A549 (cell line): Measurements from ENCODE around the gene SOD2. TPM values are rescaled to one million over a fixed set of nuclear protein-coding genes. Genes with fewer than 3 reads are reported as not detected.

ENCODE experiments used
- ATAC-seq, 2 experiments: fragments of 200-7000 bp in 1 of 2; fragments of >200 bp in 1 of 2; cut with Nextera tagmentation in 1 of 2; cut with Tn5 transposase in 1 of 2; 3 replicates each; pipeline versions ENCODE4 v1.8.0 to v1.9.1; 2018 to 2020; ENCODE audit warnings: mild to moderate bottlenecking in 1 of 2, moderate library complexity in 1 of 2
- CTCF ChIA-PET: fragments of 300-600 bp; sonication (Branson Sonifier 250); formaldehyde crosslinking; extraction: SDS; loops from one replicate; lab custom pipeline; 2021; ENCODE audit warnings: antibody characterized with exemption, inconsistent platforms; lab: Yijun Ruan, JAX
- POLR2A ChIA-PET: fragments of 350-600 bp; formaldehyde crosslinking; extraction: SDS; loops from one replicate; lab custom pipeline; 2021; ENCODE audit warnings: antibody characterized with exemption, inconsistent platforms; lab: Yijun Ruan, JAX
- DNase-seq, 2 experiments: peaks; one replicate each; pipeline versions ENCODE4 v3.0.0 to v3.0.0-alpha.2; 2011 to 2016; ENCODE audit warnings: low read depth in 1 of 2, low spot score in 1 of 2
- FAIRE-seq: peaks from 2 replicates; lab custom pipeline; 2011; peaks lifted over from hg19 to GRCh38; lab: Jason Lieb, UNC
- H3K27ac ChIP-seq, 2 experiments: fragments of >200 bp; sonication (Bioruptor Twin); formaldehyde crosslinking; 3 replicates each; pipeline ENCODE4 v1.5.1; 2016 to 2017
- H3K4me1 ChIP-seq: fragments of >200 bp; sonication (Bioruptor Twin); formaldehyde crosslinking; 3 replicates; pipeline ENCODE4 v1.6.1; 2016
- H3K4me2 ChIP-seq: fragments of >200 bp; sonication (Bioruptor Twin); formaldehyde crosslinking; 3 replicates; pipeline ENCODE4 v1.6.1; 2016
- H3K4me3 ChIP-seq: fragments of >200 bp; sonication (Bioruptor Twin); formaldehyde crosslinking; 3 replicates; pipeline ENCODE4 v1.5.1; 2016
- H3K9me3 ChIP-seq: fragments of >200 bp; sonication (Bioruptor Twin); formaldehyde crosslinking; 3 replicates; pipeline ENCODE4 v1.6.1; 2016
- BHLHE40 ChIP-seq: IDR thresholded peaks from 2 replicates; pipeline ENCODE4 v1.6.1; 2012; ENCODE audit warnings: low read depth, low read length, inconsistent platforms
- CBX2 ChIP-seq: fragments of 200-600 bp; sonication (generic); IDR thresholded peaks from 2 replicates; pipeline ENCODE4 v1.6.1; 2016; ENCODE audit warnings: low read depth, mild to moderate bottlenecking, borderline replicate concordance
- CEBPB ChIP-seq, 2 experiments: fragments of >200 bp in 1 of 2; sonication (Bioruptor Twin) in 1 of 2; formaldehyde crosslinking in 1 of 2; IDR thresholded peaks; 2 replicates each; pipeline ENCODE4 v1.6.1; 2012 to 2016
- CHD4 ChIP-seq: fragments of 200-600 bp; sonication (generic); IDR thresholded peaks from 2 replicates; pipeline ENCODE4 v1.6.1; 2016; ENCODE audit warnings: antibody characterized with exemption, mild to moderate bottlenecking, borderline replicate concordance
- EHF ChIP-seq: fragments of 250-450 bp; sonication (Bioruptor Pico); IDR thresholded peaks from 2 replicates; pipeline ENCODE4 v1.5.0; 2020; ENCODE audit warnings: mild to moderate bottlenecking
- ESRRA ChIP-seq: fragments of 150-350 bp; IDR thresholded peaks from 2 replicates; pipeline ENCODE4 v1.6.1; 2014; ENCODE audit warnings: mild to moderate bottlenecking, low read length, borderline replicate concordance
- HOXB13 ChIP-seq: fragments of 250-450 bp; sonication (Bioruptor Pico); IDR thresholded peaks from 2 replicates; pipeline ENCODE4 v1.5.0; 2020; ENCODE audit warnings: low read depth, mild to moderate bottlenecking, moderate library complexity
- HOXB5 ChIP-seq: fragments of 250-450 bp; sonication (Bioruptor Pico); IDR thresholded peaks from 2 replicates; pipeline ENCODE4 v1.5.0; 2020; ENCODE audit warnings: mild to moderate bottlenecking, moderate library complexity
- JUNB ChIP-seq: fragments of >200 bp; sonication (Bioruptor Twin); formaldehyde crosslinking; IDR thresholded peaks from 2 replicates; pipeline ENCODE4 v1.6.1; 2016
- MAFK ChIP-seq: fragments of 450-650 bp; IDR thresholded peaks from 2 replicates; pipeline ENCODE4 v1.6.1; 2014; ENCODE audit not compliant: partially characterized antibody
- MYC ChIP-seq: IDR thresholded peaks from 2 replicates; pipeline ENCODE4 v1.6.1; 2012; ENCODE audit warnings: mild to moderate bottlenecking, inconsistent platforms, low read length, improper control_type of control experiment, borderline replicate concordance
- NFE2L2 ChIP-seq: fragments of 150-350 bp; conservative IDR thresholded peaks from 2 replicates; pipeline ENCODE4 v1.6.1; 2014; ENCODE audit warnings: low read length
- RAD21 ChIP-seq, 2 experiments: fragments of >200 bp in 1 of 2; sonication (Bioruptor Twin) in 1 of 2; formaldehyde crosslinking in 1 of 2; IDR thresholded peaks in 1 of 2; conservative IDR thresholded peaks in 1 of 2; 2 replicates in 1 of 2; 3 replicates in 1 of 2; pipeline ENCODE4 v1.6.1; 2012 to 2018; ENCODE audit warnings: inconsistent platforms in 1 of 2
- RARB ChIP-seq: fragments of 250-450 bp; sonication (Bioruptor Pico); IDR thresholded peaks from 2 replicates; pipeline ENCODE4 v1.8.0; 2021; ENCODE audit warnings: mild to moderate bottlenecking, moderate library complexity
- RCOR1 ChIP-seq: fragments of 150-350 bp; IDR thresholded peaks from 2 replicates; pipeline ENCODE4 v1.6.1; 2014; ENCODE audit warnings: antibody characterized with exemption, low read length, low read depth
- RFX5 ChIP-seq: fragments of 450-650 bp; IDR thresholded peaks from 2 replicates; pipeline ENCODE4 v1.7.1; 2014; ENCODE audit warnings: antibody characterized with exemption, mild to moderate bottlenecking, moderate library complexity
- SREBF2 ChIP-seq: fragments of 450-650 bp; IDR thresholded peaks from 2 replicates; pipeline ENCODE4 v1.6.1; 2014; ENCODE audit warnings: mild to moderate bottlenecking, moderate library complexity
- ZFP36 ChIP-seq: fragments of 450-650 bp; IDR thresholded peaks from 2 replicates; pipeline ENCODE4 v1.6.1; 2014; ENCODE audit warnings: borderline replicate concordance; ENCODE audit not compliant: partially characterized antibody
- ZSCAN20 ChIP-seq: fragments of 250-450 bp; sonication (Bioruptor Pico); IDR thresholded peaks from 2 replicates; pipeline ENCODE4 v1.8.0; 2022; ENCODE audit warnings: mild to moderate bottlenecking, moderate library complexity
- WGBS: methylation state at CpG from one replicate; pipeline ENCODE4 v1.1.6; 2017; ENCODE audit errors: missing lambda C conversion rate; 5-methylcytosine and 5-hydroxymethylcytosine counted together
- polyA plus RNA-seq, 4 experiments: library from polyadenylated mRNA; depleted of rRNA in 3 of 4; stranded (reverse); fragments of >200 nt; fragmentation: RNase III in 1 of 4; extraction: RNeasy Plus Mini Kit Qiagen cat#74134 plus additional on column Dnase treatment in 1 of 4; gene quantifications; 2 replicates in 3 of 4; 3 replicates in 1 of 4; pipeline ENCODE4 v1.2.3, GENCODE V29; 2011 to 2017
- TF ChIP-seq, protein P1 (sequence below): fragments of >200 bp; sonication (Bioruptor Twin); formaldehyde crosslinking; IDR thresholded peaks from 3 replicates; pipeline ENCODE4 v1.6.1; 2016
- TF ChIP-seq, protein P2 (sequence below): fragments of 450-650 bp; IDR thresholded peaks from 2 replicates; pipeline ENCODE4 v1.6.1; 2014; ENCODE audit warnings: antibody characterized with exemption
- TF ChIP-seq, protein P3 (sequence below): fragments of >200 bp; sonication (Bioruptor Twin); formaldehyde crosslinking; IDR thresholded peaks from 2 replicates; pipeline ENCODE4 v1.6.1; 2016
- TF ChIP-seq, protein P4 (sequence below): fragments of 200-600 bp; sonication (generic); IDR thresholded peaks from 2 replicates; pipeline ENCODE4 v1.6.1; 2016; ENCODE audit warnings: antibody characterized with exemption, mild to moderate bottlenecking, moderate library complexity
- TF ChIP-seq, protein P5 (sequence below): IDR thresholded peaks from 2 replicates; pipeline ENCODE4 v1.6.1; 2012
- TF ChIP-seq, protein P6 (sequence below): fragments of >200 bp; sonication (Bioruptor Twin); formaldehyde crosslinking; IDR thresholded peaks from 3 replicates; pipeline ENCODE4 v1.5.1; 2016

SOD2 gene
- polyA plus RNA-seq, 2 of the 4 experiments (the other 2 are of a cell fraction): 34.8 to 81.0 TPM

DNA sequence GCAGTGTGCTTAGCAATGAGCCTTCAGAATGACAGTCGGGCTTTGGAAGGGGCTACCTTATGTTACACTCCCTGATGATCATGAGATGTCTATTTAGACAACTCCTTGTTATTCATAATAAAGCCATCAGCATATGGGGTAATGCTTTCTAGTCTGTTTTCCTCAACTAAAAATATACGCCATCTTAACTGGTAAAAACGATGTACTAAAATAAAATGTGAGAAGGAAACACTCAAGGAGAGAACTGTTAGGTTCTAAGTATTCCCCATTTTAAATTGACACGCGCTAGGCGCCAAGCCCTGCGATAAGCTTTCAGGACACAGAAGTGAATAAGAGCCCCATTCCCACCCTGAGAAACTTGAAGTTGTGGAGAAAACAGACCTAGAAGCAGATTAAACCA lies 43.6 kb downstream of the SOD2 start:
- no peak for TF ChIP-seq BHLHE40
- TF ChIP-seq, protein P1, sequence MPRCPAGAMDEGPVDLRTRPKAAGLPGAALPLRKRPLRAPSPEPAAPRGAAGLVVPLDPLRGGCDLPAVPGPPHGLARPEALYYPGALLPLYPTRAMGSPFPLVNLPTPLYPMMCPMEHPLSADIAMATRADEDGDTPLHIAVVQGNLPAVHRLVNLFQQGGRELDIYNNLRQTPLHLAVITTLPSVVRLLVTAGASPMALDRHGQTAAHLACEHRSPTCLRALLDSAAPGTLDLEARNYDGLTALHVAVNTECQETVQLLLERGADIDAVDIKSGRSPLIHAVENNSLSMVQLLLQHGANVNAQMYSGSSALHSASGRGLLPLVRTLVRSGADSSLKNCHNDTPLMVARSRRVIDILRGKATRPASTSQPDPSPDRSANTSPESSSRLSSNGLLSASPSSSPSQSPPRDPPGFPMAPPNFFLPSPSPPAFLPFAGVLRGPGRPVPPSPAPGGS: no peak
- Histone ChIP-seq H3K27ac (no peak overlapping the region), H3K9me3 (no peaks in the 10 kb centered on the region), H3K4me3 (no peak overlapping the region), H3K4me1 (peaks cover 3% of the 10 kb centered on the region; the same call in 1 of the 3 replicates), H3K4me2 (no peak overlapping the region)
- POLR2A ChIA-PET: no interaction called here
- ATAC-seq (no peak), DNase-seq (no peak), FAIRE-seq (no peak)
- WGBS: 81% methylated on average over 7 of the region's 7 CpGs
- CTCF ChIA-PET: interaction anchor here (0.7 kb wide), 2 partner anchors 16 to 475 kb away, joined by 3 to 5 read pairs; no protein-coding TSS in a partner anchor

DNA sequence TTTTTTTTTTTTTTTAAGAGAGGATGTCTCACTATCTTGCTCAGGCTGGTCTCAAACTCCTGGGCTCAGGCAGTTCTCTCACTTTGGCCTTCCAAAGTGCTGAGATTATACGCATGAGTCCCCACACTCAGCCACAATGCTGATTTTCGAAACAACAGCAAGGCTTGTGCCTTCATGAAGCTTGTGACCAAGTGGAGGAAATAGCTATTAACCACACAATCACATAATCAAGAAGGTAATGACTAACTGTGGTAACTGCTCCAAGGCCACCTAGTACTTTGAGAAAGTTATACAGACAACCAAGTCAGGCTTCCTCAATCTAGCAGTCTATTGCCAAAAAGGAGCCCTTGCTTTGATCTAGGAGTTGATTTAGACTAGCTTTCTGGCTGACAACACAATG lies 46.3 kb downstream of the SOD2 start:
- ChIA-PET CTCF (interaction anchor here (1.0 to 2.7 kb wide), 4 partner anchors 8 to 47 kb away, joined by 3 to 10 read pairs (median 4); no protein-coding TSS in a partner anchor), POLR2A (no interaction called here)
- ATAC-seq (no peak), DNase-seq (no peak), FAIRE-seq (no peak)
- Histone ChIP-seq H3K9me3 (no peaks in the 10 kb centered on the region), H3K4me1 (peaks cover 3% of the 10 kb centered on the region; the same call in 1 of the 3 replicates), H3K4me3 (no peak overlapping the region), H3K27ac (no peak overlapping the region), H3K4me2 (no peak overlapping the region)
- no peak for TF ChIP-seq RARB
- TF ChIP-seq JUNB: no peak
- TF ChIP-seq, protein P2, sequence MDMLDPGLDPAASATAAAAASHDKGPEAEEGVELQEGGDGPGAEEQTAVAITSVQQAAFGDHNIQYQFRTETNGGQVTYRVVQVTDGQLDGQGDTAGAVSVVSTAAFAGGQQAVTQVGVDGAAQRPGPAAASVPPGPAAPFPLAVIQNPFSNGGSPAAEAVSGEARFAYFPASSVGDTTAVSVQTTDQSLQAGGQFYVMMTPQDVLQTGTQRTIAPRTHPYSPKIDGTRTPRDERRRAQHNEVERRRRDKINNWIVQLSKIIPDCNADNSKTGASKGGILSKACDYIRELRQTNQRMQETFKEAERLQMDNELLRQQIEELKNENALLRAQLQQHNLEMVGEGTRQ: no peak
- TF ChIP-seq, protein P3, sequence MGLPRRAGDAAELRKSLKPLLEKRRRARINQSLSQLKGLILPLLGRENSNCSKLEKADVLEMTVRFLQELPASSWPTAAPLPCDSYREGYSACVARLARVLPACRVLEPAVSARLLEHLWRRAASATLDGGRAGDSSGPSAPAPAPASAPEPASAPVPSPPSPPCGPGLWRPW: no peak
- no peak for TF ChIP-seq RAD21 (conservative IDR thresholded peaks at IDR 0.05 in 1 of 2, IDR thresholded peaks at IDR 0.05 in 1 of 2)
- TF ChIP-seq CHD4: no peak
- TF ChIP-seq CBX2: no peak
- no peak for TF ChIP-seq RCOR1
- no peak for TF ChIP-seq CEBPB (IDR thresholded peaks at IDR 0.05)
- TF ChIP-seq, protein P4, sequence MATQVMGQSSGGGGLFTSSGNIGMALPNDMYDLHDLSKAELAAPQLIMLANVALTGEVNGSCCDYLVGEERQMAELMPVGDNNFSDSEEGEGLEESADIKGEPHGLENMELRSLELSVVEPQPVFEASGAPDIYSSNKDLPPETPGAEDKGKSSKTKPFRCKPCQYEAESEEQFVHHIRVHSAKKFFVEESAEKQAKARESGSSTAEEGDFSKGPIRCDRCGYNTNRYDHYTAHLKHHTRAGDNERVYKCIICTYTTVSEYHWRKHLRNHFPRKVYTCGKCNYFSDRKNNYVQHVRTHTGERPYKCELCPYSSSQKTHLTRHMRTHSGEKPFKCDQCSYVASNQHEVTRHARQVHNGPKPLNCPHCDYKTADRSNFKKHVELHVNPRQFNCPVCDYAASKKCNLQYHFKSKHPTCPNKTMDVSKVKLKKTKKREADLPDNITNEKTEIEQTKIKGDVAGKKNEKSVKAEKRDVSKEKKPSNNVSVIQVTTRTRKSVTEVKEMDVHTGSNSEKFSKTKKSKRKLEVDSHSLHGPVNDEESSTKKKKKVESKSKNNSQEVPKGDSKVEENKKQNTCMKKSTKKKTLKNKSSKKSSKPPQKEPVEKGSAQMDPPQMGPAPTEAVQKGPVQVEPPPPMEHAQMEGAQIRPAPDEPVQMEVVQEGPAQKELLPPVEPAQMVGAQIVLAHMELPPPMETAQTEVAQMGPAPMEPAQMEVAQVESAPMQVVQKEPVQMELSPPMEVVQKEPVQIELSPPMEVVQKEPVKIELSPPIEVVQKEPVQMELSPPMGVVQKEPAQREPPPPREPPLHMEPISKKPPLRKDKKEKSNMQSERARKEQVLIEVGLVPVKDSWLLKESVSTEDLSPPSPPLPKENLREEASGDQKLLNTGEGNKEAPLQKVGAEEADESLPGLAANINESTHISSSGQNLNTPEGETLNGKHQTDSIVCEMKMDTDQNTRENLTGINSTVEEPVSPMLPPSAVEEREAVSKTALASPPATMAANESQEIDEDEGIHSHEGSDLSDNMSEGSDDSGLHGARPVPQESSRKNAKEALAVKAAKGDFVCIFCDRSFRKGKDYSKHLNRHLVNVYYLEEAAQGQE: no peak
- WGBS: 68% methylated on average over 2 of the region's 2 CpGs

DNA sequence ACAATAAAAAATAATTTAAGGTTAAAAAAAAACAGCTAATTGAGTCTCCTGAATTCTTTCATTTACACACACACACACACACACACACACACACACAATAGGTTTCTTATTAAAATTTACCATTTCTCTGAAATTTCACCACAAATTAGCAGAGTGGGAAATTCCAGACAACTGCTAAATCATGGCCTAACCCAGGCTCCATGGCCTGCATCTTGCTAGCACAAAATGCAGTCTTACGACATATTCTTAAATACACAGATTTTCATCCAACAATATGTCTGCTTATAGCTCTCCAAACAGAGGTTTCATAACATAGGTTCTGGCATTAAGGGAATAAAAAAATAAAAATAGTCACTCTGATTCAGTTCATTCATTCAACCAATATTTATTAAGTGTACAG lies 46.9 kb downstream of the SOD2 start:
- FAIRE-seq (no peak), ATAC-seq (no peak), DNase-seq (no peak)
- WGBS: 86% methylated on average over 1 of the region's 1 CpG
- CTCF ChIA-PET: interaction anchor here (1.0 to 2.7 kb wide), 4 partner anchors 9 to 46 kb away, joined by 3 to 10 read pairs (median 4); no protein-coding TSS in a partner anchor
- H3K9me3 ChIP-seq: no peaks in the 10 kb centered on the region
- H3K4me3 ChIP-seq: no peak overlapping the region
- TF ChIP-seq, protein P5, sequence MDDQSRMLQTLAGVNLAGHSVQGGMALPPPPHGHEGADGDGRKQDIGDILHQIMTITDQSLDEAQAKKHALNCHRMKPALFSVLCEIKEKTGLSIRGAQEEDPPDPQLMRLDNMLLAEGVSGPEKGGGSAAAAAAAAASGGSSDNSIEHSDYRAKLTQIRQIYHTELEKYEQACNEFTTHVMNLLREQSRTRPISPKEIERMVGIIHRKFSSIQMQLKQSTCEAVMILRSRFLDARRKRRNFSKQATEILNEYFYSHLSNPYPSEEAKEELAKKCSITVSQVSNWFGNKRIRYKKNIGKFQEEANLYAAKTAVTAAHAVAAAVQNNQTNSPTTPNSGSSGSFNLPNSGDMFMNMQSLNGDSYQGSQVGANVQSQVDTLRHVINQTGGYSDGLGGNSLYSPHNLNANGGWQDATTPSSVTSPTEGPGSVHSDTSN: no peak
- TF ChIP-seq ESRRA: no peak
- no peak for TF ChIP-seq JUNB
- no peak for TF ChIP-seq MYC
- TF ChIP-seq EHF (CRISPR knock-in tag): no peak
- TF ChIP-seq MAFK: no peak
- TF ChIP-seq NFE2L2: no peak
- TF ChIP-seq, protein P3: no peak
- TF ChIP-seq RFX5: no peak
- TF ChIP-seq HOXB5: no peak
- no peak for TF ChIP-seq SREBF2
- TF ChIP-seq ZSCAN20 (CRISPR knock-in tag): no peak
- no peak for TF ChIP-seq HOXB13 (CRISPR knock-in tag)
- no peak for TF ChIP-seq BHLHE40
- no peak for TF ChIP-seq ZFP36
- TF ChIP-seq, protein P6, sequence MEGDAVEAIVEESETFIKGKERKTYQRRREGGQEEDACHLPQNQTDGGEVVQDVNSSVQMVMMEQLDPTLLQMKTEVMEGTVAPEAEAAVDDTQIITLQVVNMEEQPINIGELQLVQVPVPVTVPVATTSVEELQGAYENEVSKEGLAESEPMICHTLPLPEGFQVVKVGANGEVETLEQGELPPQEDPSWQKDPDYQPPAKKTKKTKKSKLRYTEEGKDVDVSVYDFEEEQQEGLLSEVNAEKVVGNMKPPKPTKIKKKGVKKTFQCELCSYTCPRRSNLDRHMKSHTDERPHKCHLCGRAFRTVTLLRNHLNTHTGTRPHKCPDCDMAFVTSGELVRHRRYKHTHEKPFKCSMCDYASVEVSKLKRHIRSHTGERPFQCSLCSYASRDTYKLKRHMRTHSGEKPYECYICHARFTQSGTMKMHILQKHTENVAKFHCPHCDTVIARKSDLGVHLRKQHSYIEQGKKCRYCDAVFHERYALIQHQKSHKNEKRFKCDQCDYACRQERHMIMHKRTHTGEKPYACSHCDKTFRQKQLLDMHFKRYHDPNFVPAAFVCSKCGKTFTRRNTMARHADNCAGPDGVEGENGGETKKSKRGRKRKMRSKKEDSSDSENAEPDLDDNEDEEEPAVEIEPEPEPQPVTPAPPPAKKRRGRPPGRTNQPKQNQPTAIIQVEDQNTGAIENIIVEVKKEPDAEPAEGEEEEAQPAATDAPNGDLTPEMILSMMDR: no peak
- H3K4me1 ChIP-seq: peaks cover 3% of the 10 kb centered on the region; the same call in 1 of the 3 replicates
- H3K4me2 ChIP-seq: no peak overlapping the region
- POLR2A ChIA-PET: no interaction called here
- H3K27ac ChIP-seq: no peak overlapping the region
